ENCODE results near the gene KCTD15. TPM values are rescaled to one million over a fixed set of nuclear protein-coding genes. Genes with fewer than 3 reads are reported as not detected.

KCTD15 gene
- total and polyA plus RNA-seq, 2 donors (not counting 1 experiment from before 2014, with no cell fraction given): 0.54 to 0.81 TPM

- no peaks in the 10 kb centered on the region for H3K79me2 ChIP-seq (ENCODE audit: control insufficient read depth, insufficient read depth, low read length)
- H3K27ac ChIP-seq (ENCODE audit: low read length in 2 of 2): no peak overlapping the region
- no peak overlapping the region for H3K4me3 Mint-ChIP-seq
- H3K4me1 ChIP-seq (ENCODE audit: control insufficient read depth in 2 of 2, insufficient read depth in 2 of 2, low read length in 2 of 2): no peaks in the 10 kb centered on the region
- H3K4me3 ChIP-seq (ENCODE audit: control extremely low read depth in 1 of 5, extremely low read depth in 1 of 5, insufficient read depth in 1 of 5, low read depth in 2 of 5, low read length in 4 of 5): no peak overlapping the region
- H4K20me1 ChIP-seq (ENCODE audit: control insufficient read depth, insufficient read depth, low read length, poor library complexity, severe bottlenecking): no peaks in the 10 kb centered on the region
- WGBS (ENCODE audit: insufficient coverage): 95% methylated on average over 5 of the region's 7 CpGs
- no peak for TF ChIP-seq EZH2 (IDR thresholded peaks at IDR 0.05; ENCODE audit: borderline replicate concordance, insufficient read depth, low read depth, low read length, poor library complexity, severe bottlenecking)
- TF ChIP-seq, protein P1, sequence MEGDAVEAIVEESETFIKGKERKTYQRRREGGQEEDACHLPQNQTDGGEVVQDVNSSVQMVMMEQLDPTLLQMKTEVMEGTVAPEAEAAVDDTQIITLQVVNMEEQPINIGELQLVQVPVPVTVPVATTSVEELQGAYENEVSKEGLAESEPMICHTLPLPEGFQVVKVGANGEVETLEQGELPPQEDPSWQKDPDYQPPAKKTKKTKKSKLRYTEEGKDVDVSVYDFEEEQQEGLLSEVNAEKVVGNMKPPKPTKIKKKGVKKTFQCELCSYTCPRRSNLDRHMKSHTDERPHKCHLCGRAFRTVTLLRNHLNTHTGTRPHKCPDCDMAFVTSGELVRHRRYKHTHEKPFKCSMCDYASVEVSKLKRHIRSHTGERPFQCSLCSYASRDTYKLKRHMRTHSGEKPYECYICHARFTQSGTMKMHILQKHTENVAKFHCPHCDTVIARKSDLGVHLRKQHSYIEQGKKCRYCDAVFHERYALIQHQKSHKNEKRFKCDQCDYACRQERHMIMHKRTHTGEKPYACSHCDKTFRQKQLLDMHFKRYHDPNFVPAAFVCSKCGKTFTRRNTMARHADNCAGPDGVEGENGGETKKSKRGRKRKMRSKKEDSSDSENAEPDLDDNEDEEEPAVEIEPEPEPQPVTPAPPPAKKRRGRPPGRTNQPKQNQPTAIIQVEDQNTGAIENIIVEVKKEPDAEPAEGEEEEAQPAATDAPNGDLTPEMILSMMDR (IDR thresholded peaks at IDR 0.05): no peak
- intact Hi-C loops (cut with micrococcal nuclease): no loop called here
- DNase-seq (no peak), ATAC-seq (ENCODE audit: low read depth) (no peak)
- ChIA-PET CTCF (no interaction called here), POLR2A (no interaction called here)
- peaks cover 0 to 4% (median 0%) of the 10 kb centered on the region in 4 experiments for H3K27me3 ChIP-seq (replicated peaks in 1 of 4; ENCODE audit: control extremely low read depth in 1 of 4, control insufficient read depth in 3 of 4, insufficient read depth in 4 of 4, low read length in 3 of 4)
- H3K9me3 ChIP-seq (ENCODE audit: control extremely low read depth in 1 of 3, control insufficient read depth in 2 of 3, insufficient read depth in 1 of 3, low read length in 2 of 3): no peaks in the 10 kb centered on the region
- no peaks in the 10 kb centered on the region for H3K9me3 Mint-ChIP-seq (ENCODE audit: insufficient read depth)
- no peak overlapping the region for H3K4me2 ChIP-seq (replicated peaks; ENCODE audit: low read depth, low read length, poor library complexity, severe bottlenecking)
- no peak overlapping the region for H3K27ac Mint-ChIP-seq
- no peak overlapping the region for H3K9ac ChIP-seq (ENCODE audit: low read length)
- H3K36me3 ChIP-seq (replicated peaks in 1 of 2; ENCODE audit: control extremely low read depth in 1 of 2, control insufficient read depth in 1 of 2, extremely low read depth in 1 of 2, insufficient read depth in 2 of 2, low read length in 1 of 2): no peaks in the 10 kb centered on the region
- peaks cover 5% of the 10 kb centered on the region for H3K27me3 Mint-ChIP-seq
- no peak overlapping the region for H2AFZ ChIP-seq (ENCODE audit: insufficient read depth, low read depth, low read length, poor library complexity, severe bottlenecking)
- no peaks in the 10 kb centered on the region for H3K4me1 Mint-ChIP-seq
Measured at GRCh38 chr19:33826521-33826920, 29.9 kb downstream of the KCTD15 start.

DNA sequence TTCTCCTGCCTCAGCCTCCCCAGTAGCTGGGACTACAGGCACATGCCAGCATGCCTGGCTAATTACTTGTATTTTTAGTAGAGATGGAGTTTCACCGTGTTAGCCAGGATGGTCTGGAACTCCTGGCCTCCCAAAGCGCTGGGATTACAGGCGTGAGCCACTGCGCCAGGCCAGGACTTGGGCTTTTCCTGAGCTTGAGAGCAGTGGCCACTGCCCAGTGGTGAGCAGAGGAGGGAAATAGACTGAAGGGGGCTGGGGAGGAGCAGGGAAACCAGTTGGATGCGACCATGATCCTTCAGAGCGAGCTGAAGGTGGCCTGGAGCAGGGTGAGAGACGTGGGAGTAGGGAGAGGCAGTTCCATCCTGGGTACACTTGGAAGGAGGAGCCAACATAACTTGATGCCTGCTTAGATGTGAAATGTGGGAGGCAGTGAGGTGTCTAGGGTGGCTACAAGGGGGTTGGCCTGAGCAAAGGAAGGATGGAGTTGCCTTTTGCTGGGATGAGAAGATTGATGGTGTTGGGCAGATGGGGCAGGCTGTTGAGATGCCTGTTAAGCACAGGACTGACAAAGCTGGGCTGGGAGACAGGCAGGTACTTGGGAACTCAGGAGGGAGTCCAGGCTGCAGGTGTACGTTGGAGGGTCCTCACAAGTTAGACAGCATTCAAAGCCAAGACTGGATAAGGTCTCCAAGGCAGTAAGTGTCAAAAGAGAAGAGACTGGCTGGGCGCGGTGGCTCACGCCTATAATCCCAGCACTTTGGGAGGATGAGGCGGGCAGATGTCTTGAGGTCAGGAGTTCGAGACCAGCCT lies 31.8 kb downstream of the KCTD15 start:
- Histone ChIP-seq H3K4me1 (ENCODE audit: control insufficient read depth in 2 of 2, insufficient read depth in 2 of 2, low read length in 2 of 2) (no peaks in the 10 kb centered on the region), H3K4me3 (ENCODE audit: control extremely low read depth in 1 of 5, extremely low read depth in 1 of 5, insufficient read depth in 1 of 5, low read depth in 2 of 5, low read length in 4 of 5) (no peak overlapping the region), H2AFZ (ENCODE audit: insufficient read depth, low read depth, low read length, poor library complexity, severe bottlenecking) (no peak overlapping the region), H3K4me2 (replicated peaks; ENCODE audit: low read depth, low read length, poor library complexity, severe bottlenecking) (no peak overlapping the region), H4K20me1 (ENCODE audit: control insufficient read depth, insufficient read depth, low read length, poor library complexity, severe bottlenecking) (no peaks in the 10 kb centered on the region), H3K9ac (ENCODE audit: low read length) (no peak overlapping the region), H3K36me3 (replicated peaks in 1 of 2; ENCODE audit: control extremely low read depth in 1 of 2, control insufficient read depth in 1 of 2, extremely low read depth in 1 of 2, insufficient read depth in 2 of 2, low read length in 1 of 2) (no peaks in the 10 kb centered on the region), H3K79me2 (ENCODE audit: control insufficient read depth, insufficient read depth, low read length) (no peaks in the 10 kb centered on the region), H3K27me3 (replicated peaks in 1 of 4; ENCODE audit: control extremely low read depth in 1 of 4, control insufficient read depth in 3 of 4, insufficient read depth in 4 of 4, low read length in 3 of 4) (peaks cover 0 to 4% (median 0%) of the 10 kb centered on the region in 4 experiments), H3K9me3 (ENCODE audit: control extremely low read depth in 1 of 3, control insufficient read depth in 2 of 3, insufficient read depth in 1 of 3, low read length in 2 of 3) (no peaks in the 10 kb centered on the region), H3K27ac (ENCODE audit: low read length in 2 of 2) (no peak overlapping the region)
- Mint-ChIP-seq H3K27me3 (peaks cover 14% of the 10 kb centered on the region), H3K9me3 (ENCODE audit: insufficient read depth) (no peaks in the 10 kb centered on the region), H3K27ac (no peak overlapping the region), H3K4me1 (no peaks in the 10 kb centered on the region), H3K4me3 (no peak overlapping the region)
- no peak for ATAC-seq (ENCODE audit: low read depth)
- intact Hi-C loops (cut with micrococcal nuclease): no loop called here
- no peak for DNase-seq
- ChIA-PET CTCF (no interaction called here), POLR2A (no interaction called here)
- TF ChIP-seq EZH2 (IDR thresholded peaks at IDR 0.05; ENCODE audit: borderline replicate concordance, insufficient read depth, low read depth, low read length, poor library complexity, severe bottlenecking): no peak
- TF ChIP-seq, protein P1 (IDR thresholded peaks at IDR 0.05): no peak
- 91% methylated on average over 12 of the region's 13 CpGs for WGBS (ENCODE audit: insufficient coverage)
